ENCODE results near the gene PTGDR.

Gene PTGDR, protein sequence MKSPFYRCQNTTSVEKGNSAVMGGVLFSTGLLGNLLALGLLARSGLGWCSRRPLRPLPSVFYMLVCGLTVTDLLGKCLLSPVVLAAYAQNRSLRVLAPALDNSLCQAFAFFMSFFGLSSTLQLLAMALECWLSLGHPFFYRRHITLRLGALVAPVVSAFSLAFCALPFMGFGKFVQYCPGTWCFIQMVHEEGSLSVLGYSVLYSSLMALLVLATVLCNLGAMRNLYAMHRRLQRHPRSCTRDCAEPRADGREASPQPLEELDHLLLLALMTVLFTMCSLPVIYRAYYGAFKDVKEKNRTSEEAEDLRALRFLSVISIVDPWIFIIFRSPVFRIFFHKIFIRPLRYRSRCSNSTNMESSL

DNA sequence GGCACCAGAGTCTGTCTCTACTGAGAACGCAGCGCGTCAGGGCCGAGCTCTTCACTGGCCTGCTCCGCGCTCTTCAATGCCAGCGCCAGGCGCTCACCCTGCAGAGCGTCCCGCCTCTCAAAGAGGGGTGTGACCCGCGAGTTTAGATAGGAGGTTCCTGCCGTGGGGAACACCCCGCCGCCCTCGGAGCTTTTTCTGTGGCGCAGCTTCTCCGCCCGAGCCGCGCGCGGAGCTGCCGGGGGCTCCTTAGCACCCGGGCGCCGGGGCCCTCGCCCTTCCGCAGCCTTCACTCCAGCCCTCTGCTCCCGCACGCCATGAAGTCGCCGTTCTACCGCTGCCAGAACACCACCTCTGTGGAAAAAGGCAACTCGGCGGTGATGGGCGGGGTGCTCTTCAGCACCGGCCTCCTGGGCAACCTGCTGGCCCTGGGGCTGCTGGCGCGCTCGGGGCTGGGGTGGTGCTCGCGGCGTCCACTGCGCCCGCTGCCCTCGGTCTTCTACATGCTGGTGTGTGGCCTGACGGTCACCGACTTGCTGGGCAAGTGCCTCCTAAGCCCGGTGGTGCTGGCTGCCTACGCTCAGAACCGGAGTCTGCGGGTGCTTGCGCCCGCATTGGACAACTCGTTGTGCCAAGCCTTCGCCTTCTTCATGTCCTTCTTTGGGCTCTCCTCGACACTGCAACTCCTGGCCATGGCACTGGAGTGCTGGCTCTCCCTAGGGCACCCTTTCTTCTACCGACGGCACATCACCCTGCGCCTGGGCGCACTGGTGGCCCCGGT is at the start of gene PTGDR:
Gene PTGDR (plus strand): TSS at position 198 of the 778 bp plus-strand sequence. CDS start 117 bp downstream, at position 315.
- DNase-seq (ENCODE audit: low read depth in 3 of 3, low spot score in 1 of 3), result no peak

DNA sequence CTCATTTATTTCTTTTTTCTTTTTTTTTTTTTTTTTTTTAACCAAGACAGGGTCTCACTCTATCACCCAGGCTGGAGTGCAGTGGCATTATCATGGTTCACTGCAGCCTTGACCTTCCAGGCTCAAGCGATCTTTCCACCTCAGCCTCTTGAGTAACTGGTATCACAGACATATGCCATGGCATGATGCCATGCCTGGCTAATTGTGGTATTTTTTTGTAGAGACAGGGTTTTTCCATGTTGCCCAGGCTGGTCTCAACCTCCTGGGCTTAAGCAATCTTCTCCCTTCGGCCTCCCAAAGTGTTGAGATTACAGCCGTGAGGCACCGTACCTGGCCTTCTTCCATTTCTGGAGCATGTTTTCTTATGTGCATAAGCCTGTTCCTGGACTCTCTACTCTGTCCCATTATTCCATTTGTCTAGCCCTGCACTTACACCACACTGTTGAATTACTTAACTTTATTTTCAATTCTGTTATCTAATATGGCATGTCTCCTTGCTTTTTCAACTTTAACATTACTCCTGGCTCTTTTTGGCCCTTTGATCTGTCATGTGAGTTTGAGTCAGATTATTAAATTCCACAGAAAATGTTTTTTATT is 47.9 kb upstream of the PTGDR start:
- no peak for DNase-seq (ENCODE audit: low read depth in 3 of 3, low spot score in 1 of 3)

DNA sequence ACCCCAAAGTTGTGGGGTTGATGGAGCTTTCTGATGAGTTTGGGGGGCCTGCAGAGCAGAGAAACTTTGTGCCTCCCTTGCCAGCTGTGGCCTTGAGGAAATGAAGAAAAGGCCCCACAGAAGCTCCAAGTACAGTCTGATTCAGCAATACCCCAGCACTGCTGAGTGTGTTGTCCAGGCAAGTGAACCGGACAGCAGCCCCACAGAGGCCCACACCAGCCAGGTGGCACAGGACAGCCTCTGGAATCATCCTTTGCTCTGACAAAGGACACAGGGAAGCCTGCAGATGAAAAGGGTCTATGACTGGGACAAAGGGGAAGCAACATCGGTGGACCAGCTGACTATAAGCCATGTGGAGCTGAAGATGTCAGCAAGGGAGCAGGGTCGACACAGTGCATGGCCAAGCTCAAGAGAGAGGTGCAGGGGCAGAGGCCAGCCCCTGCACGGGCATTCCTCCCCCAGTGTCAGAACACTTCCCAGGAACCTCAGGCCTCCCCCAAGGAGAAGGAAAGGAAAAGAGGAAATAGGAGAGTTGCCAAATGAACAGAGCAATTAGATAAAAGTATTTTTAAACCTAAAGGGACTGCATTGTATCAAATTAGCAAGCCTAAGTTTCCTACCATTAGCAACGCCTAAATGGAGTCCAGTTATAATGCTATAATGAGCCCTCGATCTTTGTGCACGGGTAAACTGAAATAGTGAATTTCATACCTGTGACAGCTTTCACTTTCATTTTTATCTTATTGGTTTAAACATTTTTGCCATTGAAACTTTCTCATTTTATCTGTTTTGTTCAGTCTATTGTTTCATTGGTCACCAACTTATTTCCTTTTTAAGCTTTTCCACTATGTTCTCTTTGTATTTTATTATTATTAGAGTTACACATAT is 46.3 kb upstream of the PTGDR start:
- DNase-seq (ENCODE audit: low read depth in 3 of 3, low spot score in 1 of 3), result no peak

DNA sequence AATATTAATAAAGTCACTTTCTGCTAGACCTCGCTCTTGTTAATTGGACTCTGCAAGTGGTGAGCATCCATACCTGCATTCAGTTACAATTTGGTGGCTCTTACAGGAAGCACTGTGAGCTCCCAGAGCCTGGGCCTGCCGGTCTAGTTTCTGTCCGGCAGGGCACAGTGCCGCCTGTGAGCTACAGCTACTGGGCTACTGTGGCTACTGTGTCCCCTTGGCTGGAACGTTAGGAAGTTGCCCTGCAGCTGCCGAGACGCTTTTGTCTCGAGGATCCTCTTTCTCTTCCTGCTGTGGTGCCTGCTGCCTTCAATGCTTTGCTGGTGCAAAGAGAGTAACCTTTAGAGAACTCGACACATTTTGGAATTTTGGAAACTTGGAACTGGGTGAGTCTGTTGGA is 44.6 kb upstream of the PTGDR start:
- no peak for DNase-seq (ENCODE audit: low read depth in 3 of 3, low spot score in 1 of 3)

DNA sequence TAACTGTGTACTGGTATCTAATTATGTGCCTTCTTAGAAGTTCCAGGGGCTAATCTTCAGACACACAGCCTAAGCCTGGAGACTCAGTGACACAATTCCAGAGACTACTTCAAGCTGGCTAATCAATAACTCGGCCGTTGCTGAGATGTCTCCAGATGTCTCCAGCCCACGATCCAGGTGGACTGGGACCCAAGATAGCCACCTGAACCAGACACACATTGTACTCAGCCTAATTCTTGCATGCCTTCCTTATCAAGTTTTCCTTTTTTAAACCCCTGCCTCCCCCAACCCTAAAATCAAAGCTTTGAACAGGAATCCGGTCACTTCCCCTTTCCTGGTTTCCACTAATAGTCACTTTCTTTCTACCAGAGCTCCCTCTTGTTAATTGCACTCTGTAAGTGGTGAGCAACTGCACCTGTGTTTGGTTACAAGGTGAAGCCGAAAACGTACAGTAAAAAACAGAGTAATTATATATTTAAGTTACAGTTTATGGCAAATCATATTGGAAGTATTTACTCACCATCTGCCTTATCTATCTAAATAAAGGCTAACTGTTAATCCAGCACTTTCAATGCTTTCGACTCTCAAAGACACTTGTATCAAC is 39.8 kb upstream of the PTGDR start:
- no peak for DNase-seq (ENCODE audit: low read depth in 3 of 3, low spot score in 1 of 3)

DNA sequence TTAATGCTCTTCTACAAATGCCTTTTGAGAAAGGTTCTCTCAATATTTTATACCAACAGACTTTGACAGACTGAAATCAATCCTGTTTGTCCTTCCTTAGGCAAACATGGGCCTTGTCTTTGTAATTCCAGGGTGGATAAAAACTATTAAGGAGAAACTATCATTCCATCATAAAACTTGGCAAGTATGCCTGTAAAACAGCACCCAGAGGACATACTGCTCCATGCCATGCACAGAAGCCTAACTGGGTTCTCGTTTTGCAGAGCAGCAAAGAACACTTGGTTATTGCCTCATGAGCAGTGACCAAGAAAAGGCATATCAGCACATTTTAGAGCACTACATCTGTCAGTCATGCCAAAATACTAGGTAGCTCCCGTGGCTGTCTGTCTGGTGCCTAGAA is 33.8 kb upstream of the PTGDR start:
- no peak for DNase-seq (ENCODE audit: low read depth in 3 of 3, low spot score in 1 of 3)

DNA sequence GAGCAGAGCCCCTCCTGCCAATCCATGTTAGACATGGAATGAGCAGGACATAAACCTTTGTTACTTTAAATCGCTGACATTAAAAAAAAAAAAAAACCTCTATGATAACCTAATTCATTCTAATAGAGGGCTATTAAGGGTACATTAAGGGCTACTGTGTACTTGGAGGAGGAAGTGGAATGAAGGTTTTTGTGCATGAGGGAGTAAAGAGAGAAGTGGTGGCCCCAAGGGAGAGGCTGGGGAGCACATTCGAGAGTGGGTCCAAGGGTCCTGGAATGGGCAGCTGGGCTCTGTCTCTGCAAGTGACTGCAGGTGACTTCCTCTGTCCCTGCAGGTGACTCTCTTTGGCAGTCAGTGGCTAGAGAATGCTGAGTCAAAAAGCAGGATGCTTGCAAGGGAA is 32.1 kb upstream of the PTGDR start:
- no peak for DNase-seq (ENCODE audit: low read depth in 3 of 3, low spot score in 1 of 3)

DNA sequence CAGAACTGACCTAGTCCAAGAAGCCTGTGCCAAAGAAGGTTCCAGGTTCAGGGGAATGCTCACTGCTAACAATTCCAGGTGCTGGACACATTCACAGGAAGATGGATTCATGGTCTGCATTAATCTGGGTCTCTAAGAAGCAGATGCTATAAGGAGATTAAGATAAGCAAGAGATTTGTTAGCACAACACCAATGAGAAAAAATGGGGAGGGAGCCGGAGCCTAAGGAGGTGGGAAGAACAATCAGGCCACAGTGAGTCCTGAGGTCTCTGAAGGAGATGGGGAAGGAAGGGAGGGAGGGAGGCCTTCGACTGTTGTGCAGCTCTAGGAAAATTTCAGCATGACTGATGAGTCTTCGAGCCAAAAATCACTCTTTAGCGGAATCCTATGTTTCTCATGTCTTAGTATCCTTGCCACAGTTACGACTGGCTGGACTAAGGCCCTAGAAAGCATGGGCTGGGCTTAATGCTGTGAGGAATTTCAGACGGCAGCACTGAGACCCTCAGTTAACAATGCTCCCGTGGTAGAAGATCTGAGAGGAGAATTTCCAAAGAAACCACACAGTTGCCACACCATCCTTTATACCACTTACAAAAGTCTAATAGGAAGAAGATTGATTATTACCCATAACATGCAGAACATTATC is 31.5 kb upstream of the PTGDR start:
- no peak for DNase-seq (ENCODE audit: low read depth in 3 of 3, low spot score in 1 of 3)

DNA sequence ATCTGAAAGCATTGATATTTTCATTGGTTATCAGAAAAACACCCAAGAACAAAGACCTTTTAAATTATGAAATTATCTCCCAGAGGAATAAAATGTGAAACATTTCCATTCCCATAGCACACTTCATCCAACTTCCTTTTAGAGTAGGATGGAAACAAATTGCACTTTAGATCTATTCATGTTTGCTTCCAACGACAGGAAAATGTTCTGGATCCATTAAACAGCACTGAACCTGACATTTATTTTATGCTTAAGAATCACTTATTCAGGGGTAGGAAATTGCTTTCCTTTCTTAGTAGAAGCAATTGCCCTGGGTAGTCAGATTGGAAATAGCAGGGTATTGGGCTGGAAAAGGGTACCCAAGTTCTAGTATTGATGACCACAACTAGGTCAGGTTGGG is 28.8 kb upstream of the PTGDR start:
- DNase-seq (ENCODE audit: low read depth in 3 of 3, low spot score in 1 of 3), result no peak

DNA sequence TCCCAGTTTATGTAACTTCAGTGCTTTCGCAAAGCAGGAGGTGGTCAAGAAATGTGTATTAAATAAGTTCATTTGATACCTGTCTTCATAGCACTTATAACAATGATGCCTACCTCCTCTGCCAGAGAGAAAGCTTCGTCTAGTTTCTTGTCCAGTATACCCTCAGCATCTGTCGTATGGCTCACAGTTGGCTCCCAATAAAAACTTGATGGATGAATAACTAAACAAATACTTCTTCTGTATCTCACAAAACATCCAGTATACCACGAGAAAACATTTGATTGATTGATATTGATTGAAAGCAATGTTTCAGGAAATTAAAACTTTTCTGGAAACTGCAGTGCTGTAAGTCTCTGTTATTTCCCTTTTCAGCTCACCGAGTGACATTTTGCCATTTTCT is 26.9 kb upstream of the PTGDR start:
- DNase-seq (ENCODE audit: low read depth in 3 of 3, low spot score in 1 of 3), result no peak

DNA sequence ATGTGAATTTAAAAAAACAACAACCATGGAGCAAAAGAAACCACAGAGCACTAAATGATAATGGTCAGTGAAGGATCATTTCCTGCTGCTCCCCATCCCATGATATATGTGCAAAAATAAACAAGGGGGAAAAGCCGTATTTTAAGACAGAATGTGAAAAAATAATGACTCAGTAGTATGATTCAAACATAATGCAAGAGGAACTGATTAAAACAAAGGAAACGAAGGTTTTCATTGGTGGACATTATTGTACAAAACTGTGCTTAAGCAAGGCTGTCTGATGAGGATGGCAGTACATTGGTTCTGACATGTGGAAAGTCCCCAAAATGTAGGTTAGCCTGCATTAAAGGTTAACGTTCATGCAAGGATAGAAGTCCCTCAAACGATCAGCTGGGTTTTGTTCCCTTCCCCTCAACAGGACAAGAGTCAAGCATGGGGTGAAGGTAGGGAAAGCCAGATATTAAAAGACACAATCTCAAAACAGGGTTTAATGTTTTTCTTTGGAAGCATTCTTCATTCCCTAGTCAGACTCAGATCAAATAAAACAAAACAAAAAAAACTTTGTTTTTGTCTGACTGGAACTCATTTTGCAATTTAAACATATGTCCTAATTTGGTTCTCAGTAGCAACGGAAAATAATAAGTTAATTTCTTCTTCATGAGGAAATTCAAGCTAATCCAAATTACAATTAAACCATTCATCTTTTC is 26.3 kb upstream of the PTGDR start:
- no peak for DNase-seq (ENCODE audit: low read depth in 3 of 3, low spot score in 1 of 3)

DNA sequence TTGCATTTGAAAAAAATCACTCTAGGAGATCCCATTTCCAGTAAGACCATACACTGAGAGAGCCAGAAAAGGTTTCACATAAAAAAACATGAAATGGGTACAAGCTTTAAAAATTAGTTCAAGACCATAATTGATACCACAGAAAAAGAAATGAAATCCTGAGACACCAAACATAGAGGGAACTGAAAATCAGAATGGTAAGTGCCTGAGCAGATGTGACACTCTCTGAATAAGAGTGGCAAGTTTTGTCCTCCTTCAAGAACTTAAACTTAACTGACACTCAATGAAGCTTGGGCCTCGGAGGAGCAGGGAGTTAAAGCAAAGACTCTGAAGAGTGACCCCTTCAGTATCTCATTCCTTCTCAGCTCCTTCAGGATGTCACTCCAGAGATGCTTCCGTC is 23.2 kb upstream of the PTGDR start:
- DNase-seq (ENCODE audit: low read depth in 3 of 3, low spot score in 1 of 3), result no peak

DNA sequence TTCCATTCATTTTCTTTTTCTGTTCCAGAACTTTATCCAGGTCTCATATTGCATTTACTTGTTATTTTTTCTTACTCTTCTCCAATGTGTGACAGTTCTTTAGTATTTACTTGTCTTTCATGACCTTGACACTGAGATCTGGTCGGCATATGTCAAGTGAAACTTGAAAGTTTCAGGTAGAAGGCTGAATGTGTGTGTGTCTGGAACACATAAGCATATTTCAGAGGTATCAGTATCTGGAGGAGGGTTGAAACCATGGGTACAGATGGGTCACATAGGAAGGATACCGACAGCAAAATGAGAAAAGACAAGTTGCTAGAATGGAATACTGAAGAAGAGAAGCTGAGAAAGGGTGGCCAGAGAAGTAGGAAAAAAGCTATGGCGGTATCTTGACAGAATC is 22.5 kb upstream of the PTGDR start:
- DNase-seq (ENCODE audit: low read depth in 3 of 3, low spot score in 1 of 3), result no peak

DNA sequence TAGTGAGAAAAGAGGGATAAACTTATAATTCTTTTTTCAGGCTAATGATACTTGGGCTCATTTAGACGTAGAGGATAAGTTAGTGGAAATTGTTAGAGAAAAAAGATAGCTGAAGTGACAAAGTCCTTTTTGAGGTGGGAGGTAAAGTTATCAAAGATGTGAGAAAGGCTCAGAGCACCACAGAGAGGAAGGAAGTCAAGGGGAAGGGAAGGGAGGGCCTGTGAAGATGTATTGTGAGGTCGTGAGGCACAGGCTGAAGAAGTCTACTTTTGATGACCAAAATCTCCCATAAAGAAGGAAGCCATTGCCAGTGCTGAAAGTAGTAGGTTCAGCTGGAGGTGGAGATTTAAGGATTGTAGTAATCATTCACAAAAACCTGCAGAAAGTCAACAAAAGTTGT is 19.4 kb upstream of the PTGDR start:
- no peak for DNase-seq (ENCODE audit: low read depth in 3 of 3, low spot score in 1 of 3)

DNA sequence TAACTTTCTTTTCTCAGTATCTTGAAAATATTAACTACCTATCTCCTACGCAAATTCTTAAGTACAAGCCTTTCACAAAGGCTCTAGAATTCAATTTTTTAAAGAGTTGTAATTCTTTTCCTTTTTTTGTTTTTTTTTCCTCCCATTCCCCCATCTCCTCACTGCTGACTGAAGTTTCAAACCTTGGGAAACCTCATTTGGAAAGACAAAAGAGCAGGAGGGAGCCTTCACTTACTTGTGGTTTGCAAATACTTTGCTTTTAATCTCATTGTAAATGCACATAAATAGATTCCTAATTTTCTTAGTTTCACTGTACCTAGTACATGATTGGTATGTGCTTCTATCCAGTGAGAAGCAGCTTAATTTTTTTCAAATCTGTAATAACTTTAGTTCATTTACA is 15.8 kb upstream of the PTGDR start:
- no peak for DNase-seq (ENCODE audit: low read depth in 3 of 3, low spot score in 1 of 3)

DNA sequence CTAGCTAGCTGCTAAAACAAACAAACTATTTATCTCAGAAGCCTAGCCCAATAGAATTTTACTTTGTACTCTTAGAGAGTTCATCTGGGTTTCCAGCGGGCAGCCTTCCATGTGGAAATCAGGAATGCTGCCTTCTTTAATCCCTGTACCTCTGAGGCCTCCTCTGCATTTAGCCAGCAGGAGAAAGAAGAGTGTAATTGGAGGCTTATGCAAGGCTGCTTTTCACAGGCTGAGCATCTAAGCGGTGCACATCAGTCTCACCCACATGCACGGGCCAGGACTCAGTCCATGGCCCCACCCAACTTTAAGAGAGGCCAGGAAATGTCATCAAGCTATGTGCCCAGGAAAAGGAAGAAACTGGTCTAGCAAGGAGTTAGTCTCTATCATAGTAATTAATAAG is 14.0 kb upstream of the PTGDR start:
- DNase-seq (ENCODE audit: low read depth in 3 of 3, low spot score in 1 of 3), result no peak

DNA sequence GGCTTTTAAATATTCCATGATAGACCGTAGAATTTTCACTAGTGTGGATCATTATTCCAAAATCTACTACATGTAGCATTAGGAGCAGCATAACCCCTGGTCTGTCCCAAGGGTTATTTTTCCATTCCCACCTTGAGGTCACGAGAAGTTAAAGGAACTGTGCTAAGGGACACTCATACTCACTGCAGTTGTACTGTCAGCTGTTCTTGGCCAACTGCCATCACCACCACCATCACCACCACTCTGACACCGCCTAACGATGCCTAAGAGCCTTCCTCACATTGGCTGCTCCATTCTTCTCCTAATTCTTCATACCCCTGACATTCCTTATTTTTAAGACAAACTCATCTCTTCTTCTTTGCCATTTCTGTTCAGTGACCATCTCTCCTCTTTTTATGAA is 13.4 kb upstream of the PTGDR start:
- no peak for DNase-seq (ENCODE audit: low read depth in 3 of 3, low spot score in 1 of 3)

DNA sequence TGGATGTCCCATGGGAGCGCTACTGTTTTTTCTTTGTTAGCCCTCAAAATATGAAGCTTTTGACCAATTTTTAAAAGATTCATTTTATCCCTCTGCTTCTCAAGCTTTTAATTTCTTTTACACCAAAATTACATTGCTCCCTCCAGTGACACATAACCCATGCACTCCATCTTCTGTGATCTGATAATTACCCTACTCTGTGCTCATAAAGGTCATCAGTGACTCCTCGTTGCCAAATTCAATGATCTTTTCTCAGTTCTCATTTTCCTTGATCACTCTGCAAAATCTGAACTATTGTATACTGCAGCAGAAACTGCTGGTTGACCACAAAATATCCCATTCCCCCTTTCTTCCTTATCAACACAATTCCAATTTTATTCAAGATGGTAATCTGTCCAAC is 8.7 kb upstream of the PTGDR start:
- DNase-seq (ENCODE audit: low read depth in 3 of 3, low spot score in 1 of 3), result no peak

DNA sequence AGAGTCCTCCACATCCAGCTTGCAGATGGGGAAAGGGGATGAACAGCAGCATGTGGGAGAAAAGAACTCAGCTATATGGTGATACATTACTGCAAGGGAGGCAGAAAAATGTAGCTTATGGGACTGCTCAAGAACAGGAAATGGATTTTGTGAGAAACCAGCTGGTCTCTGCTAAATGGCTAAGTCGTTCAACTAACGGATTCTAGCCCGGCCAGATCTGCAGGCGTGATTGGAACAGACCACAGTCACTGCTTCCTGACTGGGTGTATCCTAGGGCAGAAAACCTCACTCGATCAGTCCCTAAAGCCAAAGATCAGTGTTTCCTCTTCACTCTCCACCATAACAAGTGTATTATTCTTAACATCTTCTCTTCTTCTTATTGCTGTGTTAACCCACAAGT is 8.1 kb upstream of the PTGDR start:
- DNase-seq (ENCODE audit: low read depth in 3 of 3, low spot score in 1 of 3), result no peak

DNA sequence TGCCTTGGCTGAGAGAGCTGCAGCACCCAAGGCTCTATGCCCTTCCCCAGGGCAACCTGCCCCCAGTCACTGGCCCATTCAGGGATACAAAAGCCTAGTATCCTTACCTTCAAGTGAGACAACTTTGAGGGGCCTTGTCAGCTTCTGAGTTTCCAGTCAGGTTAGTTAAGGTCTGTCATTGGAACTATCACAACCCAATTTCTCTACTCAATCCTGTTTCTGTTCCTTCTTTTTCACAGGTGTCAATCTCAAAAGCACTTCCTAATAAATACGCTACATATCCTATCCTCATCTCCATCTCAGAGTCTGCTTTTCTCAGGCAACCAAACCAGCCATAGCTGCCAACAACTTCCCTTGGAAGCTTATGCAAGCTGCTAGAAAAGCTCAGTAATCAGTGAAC is 4.9 kb upstream of the PTGDR start:
- no peak for DNase-seq (ENCODE audit: low read depth in 3 of 3, low spot score in 1 of 3)

Measured in stimulated activated CD4-positive, alpha-beta T cell treated with anti-CD3 and anti-CD28 coated beads, TNF-alpha, amount 100 ng/mL, for 1 hour (primary cell).